SK-N-MC (cell line): ENCODE measurements around the gene DLG1.

Source experiments
- EZH2 ChIP-seq: fragments of 200-600 bp; sonication (generic); IDR thresholded peaks from one replicate; pipeline ENCODE4 v1.6.1; 2017; ENCODE audit warnings: antibody characterized with exemption
- FOXP2 ChIP-seq: optimal IDR thresholded peaks from 2 replicates; pipeline ENCODE3; 2011; ENCODE audit warnings: mild to moderate bottlenecking, moderate library complexity; ENCODE audit not compliant: insufficient read depth; ENCODE audit errors: extremely low read length, control extremely low read depth
- POLR2AphosphoS5 ChIP-seq: IDR thresholded peaks from 2 replicates; pipeline ENCODE4 v1.6.1; 2012; ENCODE audit warnings: mild to moderate bottlenecking, low read depth, low read length, borderline replicate concordance

GRCh38 chr3:197317250-197317963 is 19.0 kb upstream of the DLG1 start:
- TF ChIP-seq POLR2AphosphoS5 (no peak), EZH2 (no peak), FOXP2 (no peak)
